IMR-90 (cell line): ENCODE data around the gene SYNE1.

Source experiments
- CEBPB ChIP-seq: IDR thresholded peaks from 2 replicates; pipeline ENCODE4 v1.6.1; 2012; ENCODE audit warnings: low read depth, low read length, improper control_type of control experiment
- CHD1 ChIP-seq: IDR thresholded peaks from 2 replicates; pipeline ENCODE4 v1.6.1; 2012; ENCODE audit warnings: low read depth, low read length, improper control_type of control experiment
- CTCF ChIP-seq: conservative IDR thresholded peaks from 2 replicates; pipeline ENCODE4 v1.5.1; 2012; ENCODE audit warnings: mild to moderate bottlenecking, low read depth, low read length, improper control_type of control experiment
- MAFK ChIP-seq: IDR thresholded peaks from 2 replicates; pipeline ENCODE4 v1.6.1; 2012; ENCODE audit warnings: low read depth, low read length, improper control_type of control experiment
- MXI1 ChIP-seq: IDR thresholded peaks from 2 replicates; pipeline ENCODE4 v1.6.1; 2012; ENCODE audit warnings: low read depth, mild to moderate bottlenecking, low read length, moderate library complexity, borderline replicate concordance
- NFE2L2 ChIP-seq: fragments of 150-350 bp; IDR thresholded peaks from 2 replicates; pipeline ENCODE4 v1.6.1; 2016; ENCODE audit warnings: low read depth, mild to moderate bottlenecking, low read length
- POLR2A ChIP-seq: IDR thresholded peaks from 2 replicates; pipeline ENCODE4 v1.6.1; 2012; ENCODE audit warnings: mild to moderate bottlenecking, low read depth, low read length
- RAD21 ChIP-seq: IDR thresholded peaks from 2 replicates; pipeline ENCODE4 v1.6.1; 2012; ENCODE audit warnings: low read length, improper control_type of control experiment
- RCOR1 ChIP-seq: IDR thresholded peaks from 2 replicates; pipeline ENCODE4 v1.6.1; 2012; ENCODE audit warnings: mild to moderate bottlenecking, low read length, improper control_type of control experiment; ENCODE audit not compliant: insufficient replicate concordance
- SMC3 ChIP-seq: fragments of 150-350 bp; IDR thresholded peaks from 2 replicates; pipeline ENCODE4 v1.6.1; 2016; ENCODE audit warnings: low read depth, mild to moderate bottlenecking, antibody characterized with exemption, low read length, moderate library complexity
- USF2 ChIP-seq: fragments of 150-350 bp; IDR thresholded peaks from 2 replicates; pipeline ENCODE4 v1.6.1; 2017; ENCODE audit warnings: mild to moderate bottlenecking, antibody characterized with exemption, low read length, low read depth

- no peak for TF ChIP-seq CTCF
- TF ChIP-seq MAFK = no peak
- TF ChIP-seq USF2 = no peak
- no peak for TF ChIP-seq POLR2A
- no peak for TF ChIP-seq MXI1
- no peak for TF ChIP-seq NFE2L2
- no peak for TF ChIP-seq RCOR1
- TF ChIP-seq CHD1 = no peak
- no peak for TF ChIP-seq CEBPB
- no peak for TF ChIP-seq SMC3
- no peak for TF ChIP-seq RAD21
Measured at GRCh38 chr6:152598901-152599537, 38.1 kb downstream of the SYNE1 start.
